Ramos (cell line): ENCODE results near the gene FAM9A.

ENCODE experiments used
- in situ Hi-C: fragments of 300-500 bp; cut with MboI; formaldehyde crosslinking; loops from one replicate; pipeline ENCODE4 v1.14.3; 2022; ENCODE audit warnings: low sequenced_read_pairs; ENCODE audit not compliant: unreplicated experiment

Gene FAM9A

DNA sequence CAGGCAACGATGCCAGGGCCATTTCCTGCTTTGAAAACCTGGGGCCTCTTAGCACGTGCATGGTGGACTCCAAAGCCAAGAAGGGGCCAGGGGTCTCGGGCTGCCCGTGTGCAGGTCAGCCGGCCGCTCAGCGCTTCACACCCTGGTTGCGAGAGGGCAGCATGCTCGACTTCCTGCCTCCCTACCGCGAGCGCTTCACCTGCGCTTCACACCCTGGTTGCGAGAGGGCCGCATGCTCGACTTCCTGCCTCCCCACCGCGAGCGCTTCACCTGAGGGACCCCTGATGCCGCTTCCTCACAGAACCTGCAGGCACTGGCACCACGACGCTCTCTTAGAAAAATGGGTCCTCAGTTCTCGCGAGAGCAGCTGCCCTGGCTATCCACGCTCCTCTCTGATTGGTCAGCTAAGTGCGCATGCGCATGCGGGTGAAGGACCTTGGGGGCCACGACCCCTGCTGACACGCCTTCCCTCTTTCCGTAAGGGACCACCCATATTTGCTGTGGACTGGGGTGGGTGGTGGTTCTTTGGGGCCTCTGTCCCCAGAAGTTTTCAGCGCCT is at the start of gene FAM9A:
Gene FAM9A (minus strand): TSS at position 343 of the 559 bp plus-strand sequence. CDS start 1,212 bp downstream, outside the sequence.
- in situ Hi-C loops, result loop anchor here (25.0 kb wide), 1 partner anchor 911 kb away; no protein-coding TSS in a partner anchor

DNA sequence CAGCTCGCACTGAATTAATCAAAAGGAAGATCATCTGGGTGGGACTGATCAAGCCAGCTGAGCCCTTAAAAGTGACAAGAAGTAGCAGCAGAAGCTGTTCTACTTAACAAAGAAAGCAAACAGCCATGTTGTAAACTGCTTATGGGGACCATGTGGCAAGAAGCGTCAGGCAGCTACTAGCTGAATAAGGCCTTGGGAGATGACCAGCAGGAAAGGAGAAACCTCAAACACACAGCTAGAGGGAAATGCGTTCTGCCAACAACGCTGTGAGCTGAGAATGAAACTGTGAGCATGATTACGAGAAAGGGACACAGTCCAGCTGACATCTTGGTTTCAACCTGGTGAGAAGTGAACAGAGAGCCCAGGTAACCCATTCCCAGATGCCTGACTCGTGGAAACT is 49.3 kb upstream of the FAM9A start:
- in situ Hi-C loops, result no loop called here

DNA sequence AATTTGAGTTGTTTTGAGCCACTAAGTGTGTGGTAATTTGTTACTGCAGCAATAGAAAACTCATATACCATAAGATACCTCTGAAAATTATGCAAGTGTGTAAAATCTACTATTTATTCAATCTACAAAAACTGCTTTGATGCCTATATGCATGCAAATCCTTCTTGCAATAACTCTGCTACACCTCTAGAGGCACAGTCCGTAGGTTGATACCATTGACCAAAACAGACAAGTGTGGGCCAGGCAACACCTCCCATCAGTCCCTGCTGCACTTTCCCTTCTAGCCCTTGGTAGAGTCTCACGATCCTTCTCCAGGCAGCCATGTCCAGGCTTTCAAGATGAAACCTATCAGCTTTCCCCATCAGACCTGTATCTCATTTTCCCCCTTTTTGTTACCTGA is 48.8 kb upstream of the FAM9A start:
- in situ Hi-C loops, result no loop called here

DNA sequence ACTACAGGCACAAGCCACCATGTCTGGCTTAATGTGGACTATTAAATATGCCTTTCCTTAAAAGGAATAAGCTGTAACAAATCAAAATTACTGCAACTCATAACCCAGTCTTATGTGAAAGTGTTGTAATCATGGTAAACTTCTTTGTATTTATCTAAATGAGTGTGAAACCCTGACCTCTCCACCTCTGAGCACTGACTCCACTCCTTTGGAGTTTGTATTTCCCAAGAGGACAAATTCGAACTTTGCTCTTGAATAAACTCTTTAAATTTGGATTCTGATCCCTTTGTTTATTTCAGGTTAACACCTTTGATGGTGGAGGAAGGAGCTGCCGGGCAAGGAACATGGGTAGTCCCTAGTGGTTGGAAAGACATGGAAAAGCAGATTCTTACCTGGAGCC is 48.3 kb upstream of the FAM9A start:
- in situ Hi-C loops, result no loop called here

DNA sequence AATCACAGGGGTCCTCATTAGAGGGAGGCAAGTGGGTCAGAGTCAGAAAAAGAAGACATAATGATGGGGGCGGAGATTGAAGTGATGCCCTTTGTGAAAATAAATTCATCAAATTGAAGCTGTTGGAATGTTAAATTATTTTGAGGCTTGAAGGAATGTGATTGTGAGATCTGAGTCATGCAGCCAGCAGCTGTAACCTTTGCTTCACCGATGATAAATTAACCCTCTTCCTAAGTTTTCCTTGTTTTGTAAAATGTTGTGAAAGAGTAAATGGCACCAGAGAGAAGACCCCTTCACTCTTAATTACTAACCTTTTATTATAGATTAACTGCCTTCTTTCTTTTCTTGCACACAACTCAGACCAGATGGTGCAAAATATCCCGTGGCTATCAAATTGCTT is 47.7 kb upstream of the FAM9A start:
- in situ Hi-C loops, result no loop called here

DNA sequence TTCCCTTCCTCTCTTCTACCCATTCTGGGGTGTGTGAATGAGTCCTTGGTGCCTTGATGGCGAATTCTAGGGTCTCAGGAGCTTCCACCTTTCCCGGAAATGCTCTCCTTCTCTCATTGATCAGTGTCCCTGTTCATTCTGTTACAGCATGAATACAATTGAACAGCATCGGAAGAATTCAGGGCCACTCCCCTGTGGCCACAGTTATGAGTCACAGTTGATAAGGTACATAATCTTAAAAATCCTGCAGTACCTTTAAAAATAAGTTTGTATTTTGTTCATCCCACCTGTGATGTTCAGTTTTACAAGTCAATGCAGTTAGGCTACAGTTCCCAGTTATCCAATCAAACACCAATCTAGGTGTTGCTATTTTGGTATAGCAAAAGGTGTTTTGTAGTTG is 47.3 kb upstream of the FAM9A start:
- in situ Hi-C loops, result no loop called here

DNA sequence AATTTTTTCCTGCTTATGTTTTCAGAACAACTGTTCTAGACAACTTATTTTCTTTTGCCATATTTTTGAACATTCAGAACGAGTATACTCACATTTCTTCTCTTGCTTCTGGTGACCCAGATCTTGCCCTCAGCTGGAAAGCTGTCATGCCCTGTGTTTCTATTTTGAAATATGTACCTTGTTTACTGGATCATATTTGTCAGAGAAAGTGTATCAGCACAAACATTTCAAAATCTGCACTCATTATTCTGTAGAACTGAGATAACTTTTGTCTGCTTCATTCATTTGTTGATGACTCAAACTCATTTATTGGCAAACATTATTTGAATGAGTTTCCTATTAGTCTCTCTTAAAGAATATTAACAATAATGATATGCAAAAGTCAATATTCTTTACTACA is 46.2 kb upstream of the FAM9A start:
- in situ Hi-C loops, result no loop called here

DNA sequence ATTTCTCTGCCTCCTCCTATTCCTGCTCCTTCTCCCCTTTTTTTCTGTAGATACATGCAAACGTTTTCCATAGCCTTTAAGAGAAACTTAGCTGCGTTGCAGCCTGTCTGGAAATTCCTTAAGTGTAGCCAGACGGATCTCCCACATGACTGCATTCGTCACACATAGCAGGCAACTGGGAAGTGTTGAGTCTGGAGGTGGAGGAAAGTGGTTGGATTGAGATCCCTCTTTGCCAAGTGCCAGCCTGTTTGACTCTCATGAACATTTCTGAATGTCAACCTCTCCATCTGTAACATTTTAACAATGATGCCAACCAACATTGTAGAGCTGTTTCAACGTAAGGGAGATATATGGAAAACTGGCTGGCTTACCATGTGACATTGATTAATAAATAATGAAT is 45.1 kb upstream of the FAM9A start:
- in situ Hi-C loops, result no loop called here

DNA sequence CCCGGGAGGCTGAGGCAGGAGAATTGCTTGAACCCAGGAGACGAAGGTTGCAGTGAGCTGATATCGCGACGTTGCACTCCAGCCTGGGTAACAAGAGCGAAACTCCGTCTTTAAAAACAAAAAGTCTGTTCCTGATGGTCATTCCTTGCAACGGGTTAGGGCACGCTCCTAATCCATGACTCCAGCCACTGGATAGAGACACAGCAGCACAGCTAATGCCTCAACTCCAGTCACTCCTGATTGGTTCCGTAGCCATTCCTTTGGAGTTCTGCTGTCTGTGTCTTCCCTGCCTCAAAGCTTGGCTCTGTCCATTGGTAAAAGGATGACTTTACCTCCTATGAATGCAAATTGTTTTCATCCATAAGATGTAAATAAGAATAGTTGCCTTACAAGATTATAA is 44.3 kb upstream of the FAM9A start:
- in situ Hi-C loops, result no loop called here

DNA sequence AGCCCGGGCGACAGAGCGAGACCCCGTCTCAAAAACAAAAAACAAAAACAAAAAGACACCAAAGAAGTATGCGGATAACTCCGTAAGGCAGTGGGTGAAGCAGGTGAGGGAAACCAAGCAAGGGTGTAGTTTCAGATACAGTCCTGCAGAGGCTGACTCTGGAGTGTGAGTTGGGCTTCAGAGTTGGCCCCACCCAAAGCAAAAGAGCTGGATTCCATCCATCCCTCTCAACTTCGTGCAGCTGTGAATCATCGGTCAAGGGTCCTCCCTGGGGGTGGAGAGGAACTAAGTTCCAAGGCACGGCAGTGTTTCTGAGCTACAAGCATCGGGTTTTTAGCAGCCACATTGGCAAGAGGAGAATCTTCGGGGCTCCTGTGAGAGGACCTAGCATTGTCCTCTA is 43.9 kb upstream of the FAM9A start:
- in situ Hi-C loops, result no loop called here

DNA sequence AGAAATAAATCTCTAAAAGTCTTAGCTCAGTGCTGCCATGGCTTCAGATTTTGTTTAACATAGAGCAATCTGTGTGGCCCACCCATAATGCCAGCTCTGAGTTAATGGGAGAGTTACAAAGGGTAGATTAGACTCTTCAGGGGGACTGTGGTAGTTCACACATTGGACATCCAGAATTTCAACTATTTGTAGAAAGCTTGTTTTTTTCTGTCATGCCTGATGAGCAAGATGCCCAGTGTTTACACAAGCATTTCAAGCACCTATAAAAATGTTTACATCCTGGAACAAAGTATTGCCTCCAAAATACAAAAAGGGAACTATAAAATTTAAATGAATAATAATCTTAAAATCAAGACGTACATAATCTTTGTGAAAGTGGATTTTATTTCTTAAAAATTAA is 43.0 kb upstream of the FAM9A start:
- in situ Hi-C loops, result no loop called here

DNA sequence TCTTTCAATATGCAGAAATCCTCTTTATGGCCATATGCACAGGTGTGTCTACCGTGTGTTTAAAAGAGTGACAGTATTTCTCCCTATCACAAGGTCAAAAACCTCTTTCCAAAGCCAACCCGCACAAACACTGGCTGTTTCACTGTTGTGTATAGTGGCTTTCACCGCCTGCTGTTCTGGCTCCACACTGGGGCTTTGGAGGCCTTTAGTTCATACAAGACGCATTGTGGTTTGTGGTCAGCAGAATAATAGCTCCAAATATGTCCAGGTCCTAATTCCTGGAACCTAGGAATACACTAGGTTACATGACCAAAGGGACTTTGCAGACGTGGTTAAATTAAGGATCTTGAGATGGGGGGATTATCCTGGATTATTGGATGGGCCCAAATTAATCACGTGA is 40.7 kb upstream of the FAM9A start:
- in situ Hi-C loops, result no loop called here

DNA sequence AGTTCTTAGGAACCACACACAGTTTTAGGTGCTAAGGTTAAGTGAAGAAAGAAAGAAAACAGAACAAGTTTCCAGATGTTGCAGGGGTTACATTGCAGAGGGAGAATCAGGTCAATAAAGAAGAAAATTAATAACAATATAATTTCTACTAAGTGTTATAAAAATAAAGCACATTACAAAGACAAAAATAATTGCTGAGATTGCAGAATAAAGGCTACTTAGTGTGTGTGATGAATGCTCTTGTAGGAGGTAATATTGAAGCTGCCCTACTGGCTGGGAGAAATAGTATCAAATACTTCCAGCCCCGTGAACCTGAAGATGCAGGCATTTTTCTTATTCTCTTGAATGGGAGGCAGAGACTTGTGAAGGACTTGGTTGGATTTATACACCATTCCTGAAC is 33.2 kb upstream of the FAM9A start:
- in situ Hi-C loops, result no loop called here

DNA sequence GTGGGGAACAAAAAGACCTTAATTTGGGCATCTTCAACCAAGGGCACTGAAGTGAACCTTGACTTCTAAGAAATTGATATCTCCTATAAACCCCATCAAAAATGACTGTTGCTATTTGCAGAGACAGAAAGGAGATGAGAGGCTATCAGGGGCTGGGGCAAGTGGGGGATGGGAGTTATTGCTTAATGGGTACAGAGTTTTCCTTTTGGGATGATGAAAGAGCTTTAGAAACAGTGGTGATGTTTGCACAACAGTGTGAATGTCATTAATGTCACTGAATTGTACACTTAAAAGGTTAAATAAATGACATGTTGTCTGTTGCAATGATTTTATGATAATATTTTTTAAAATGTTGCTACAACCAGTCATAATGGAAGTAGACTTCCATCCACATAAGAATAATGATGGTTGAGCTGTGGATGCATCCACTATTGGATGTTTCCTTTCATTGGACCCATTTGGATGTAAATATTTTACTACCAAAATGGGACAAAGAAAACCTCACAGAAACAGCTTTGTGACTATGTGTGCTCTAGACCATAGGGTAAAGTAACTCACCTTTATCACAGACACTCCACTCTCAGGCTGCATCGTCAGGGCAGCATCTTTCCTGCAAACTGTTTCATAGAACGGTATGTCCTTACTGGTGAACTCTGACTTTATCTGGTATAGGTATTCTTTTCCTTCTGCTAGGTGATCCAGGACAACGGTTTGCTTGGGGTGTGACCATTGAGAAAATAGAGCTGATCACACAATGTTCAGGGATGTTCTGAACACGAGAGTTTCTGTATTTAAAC is 31.6 kb upstream of the FAM9A start:
- in situ Hi-C loops, result no loop called here

DNA sequence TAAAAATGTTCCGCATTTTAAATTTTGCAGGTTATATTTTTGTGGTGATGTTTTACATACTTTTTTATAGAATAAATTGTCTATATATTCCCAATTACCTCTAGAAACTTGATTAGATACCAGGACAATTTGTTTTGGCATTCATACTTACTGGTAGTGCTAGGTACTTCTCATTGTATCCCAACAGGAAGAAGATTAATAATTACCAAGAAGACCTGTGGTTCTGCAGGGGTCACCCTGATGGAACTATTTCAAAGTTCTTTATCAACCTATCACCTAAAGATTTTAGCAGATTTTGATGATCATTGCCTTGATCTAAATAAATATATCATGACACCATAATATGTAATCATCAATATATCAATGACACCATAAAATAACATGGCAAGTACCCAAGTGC is 22.5 kb upstream of the FAM9A start:
- in situ Hi-C loops, result loop anchor here (25.0 kb wide), 1 partner anchor 889 kb away; no protein-coding TSS in a partner anchor

DNA sequence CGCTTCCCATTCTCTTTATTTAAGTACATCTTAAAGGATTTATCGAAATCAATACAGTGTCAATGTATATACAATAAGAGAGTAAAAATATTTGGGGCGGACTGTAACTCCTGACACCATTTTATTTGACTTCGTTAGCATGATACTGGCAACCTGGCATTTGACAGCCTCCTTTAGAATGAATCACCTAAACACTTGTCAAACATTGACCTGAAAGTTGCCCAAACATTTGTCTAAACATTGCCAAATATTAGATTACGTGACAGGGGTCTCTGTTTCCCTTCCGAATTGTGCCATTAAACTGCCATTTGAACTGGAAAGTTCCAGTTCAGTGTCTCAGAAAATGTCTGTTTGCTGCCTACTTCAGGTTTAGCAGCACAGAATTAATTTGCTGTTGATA is 20.8 kb upstream of the FAM9A start:
- in situ Hi-C loops, result loop anchor here (25.0 kb wide), 1 partner anchor 890 kb away; no protein-coding TSS in a partner anchor

DNA sequence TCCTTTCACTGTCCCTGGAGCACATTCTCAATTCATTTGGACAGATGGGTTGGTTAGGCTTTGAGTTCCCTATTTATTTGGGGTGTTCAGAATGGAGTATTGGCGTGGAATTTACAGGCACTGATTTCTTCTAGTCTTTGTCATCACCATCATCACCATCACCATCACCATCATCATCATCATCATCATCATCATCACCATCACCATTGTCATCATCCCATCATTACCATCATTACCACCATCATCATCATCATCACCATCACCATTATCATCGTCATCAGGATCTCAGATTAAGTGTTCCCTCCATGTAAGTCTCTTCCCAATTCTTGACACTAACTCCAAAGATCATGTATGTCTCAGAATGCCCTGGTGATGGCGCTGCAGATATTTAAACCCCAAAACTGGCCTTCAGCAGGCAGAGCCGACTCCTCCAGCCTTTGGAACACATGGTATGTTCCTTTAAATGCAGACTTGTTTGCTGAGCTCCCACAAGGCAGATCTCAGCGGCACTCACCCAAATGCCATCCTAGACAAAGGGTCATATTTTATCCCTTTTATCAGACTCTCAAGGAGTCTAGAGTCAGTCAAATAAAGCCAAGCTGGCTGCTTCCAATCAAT is 19.8 kb upstream of the FAM9A start:
- in situ Hi-C loops, result loop anchor here (25.0 kb wide), 1 partner anchor 891 kb away; no protein-coding TSS in a partner anchor

DNA sequence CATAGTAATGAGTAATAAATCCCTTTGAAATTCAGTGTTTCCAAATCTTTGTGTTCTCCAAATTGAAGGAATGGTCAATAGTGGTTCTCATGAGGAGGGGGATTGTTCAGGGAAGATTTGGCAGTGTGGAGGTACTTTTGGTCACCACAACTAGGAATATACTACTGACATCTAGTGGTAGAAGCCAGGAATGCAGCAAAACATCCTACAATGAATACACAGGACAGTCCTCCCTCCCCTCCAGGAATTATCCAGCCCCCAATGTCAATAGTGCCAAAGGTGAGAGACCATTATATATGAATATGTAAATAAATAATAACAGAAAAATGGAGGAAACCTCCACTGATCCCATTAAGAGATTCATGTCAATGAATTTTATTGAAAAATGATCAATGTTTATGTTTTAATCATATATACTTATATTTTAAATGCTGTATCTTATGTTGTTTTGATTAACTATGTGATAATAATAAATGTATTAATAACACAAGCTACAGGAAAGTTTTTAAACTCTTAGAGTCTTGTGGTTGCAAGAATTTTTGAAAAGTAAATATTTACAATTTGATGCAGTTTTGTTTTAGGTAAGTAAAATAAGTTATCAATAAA is 14.4 kb upstream of the FAM9A start:
- in situ Hi-C loops, result loop anchor here (25.0 kb wide), 1 partner anchor 897 kb away; no protein-coding TSS in a partner anchor

DNA sequence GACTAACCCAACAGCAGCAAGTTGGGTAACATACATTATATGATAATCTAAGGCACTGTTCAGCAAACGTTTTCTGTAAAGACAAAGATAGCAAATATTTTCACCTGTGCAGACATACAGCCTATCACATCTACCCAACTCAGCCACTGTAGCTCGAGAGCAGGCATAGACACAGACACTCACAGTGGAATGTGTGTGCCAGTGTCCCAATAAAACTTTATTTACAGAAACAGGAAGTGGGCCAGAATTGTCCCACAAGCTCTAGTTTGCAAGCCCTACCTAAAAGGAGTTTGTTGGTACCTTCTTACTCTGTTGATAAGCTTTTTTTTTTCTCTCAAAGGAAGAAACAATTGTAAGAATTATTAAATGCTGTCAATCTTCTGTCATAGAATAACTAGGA is 11.9 kb upstream of the FAM9A start:
- in situ Hi-C loops, result loop anchor here (25.0 kb wide), 1 partner anchor 899 kb away; no protein-coding TSS in a partner anchor

DNA sequence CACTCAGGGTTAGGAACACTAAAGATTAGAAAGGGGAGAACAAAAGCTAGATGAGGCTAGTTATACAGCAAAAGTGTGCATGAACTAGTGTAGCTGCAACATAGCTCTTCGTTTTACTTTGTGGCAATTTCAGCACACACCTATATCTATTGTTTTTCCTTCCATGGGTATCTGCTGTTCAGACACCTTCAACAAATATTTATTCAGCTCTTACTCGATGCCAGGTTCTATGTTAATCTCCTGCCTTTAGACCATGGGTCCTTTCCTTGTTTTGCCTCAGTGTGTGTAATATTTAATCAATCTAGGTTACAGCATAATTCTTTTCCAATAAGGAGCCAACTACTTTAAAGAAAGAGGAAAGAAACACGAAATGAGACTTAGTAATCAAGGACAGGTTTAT is 10.4 kb upstream of the FAM9A start:
- in situ Hi-C loops, result loop anchor here (25.0 kb wide), 1 partner anchor 901 kb away; no protein-coding TSS in a partner anchor

DNA sequence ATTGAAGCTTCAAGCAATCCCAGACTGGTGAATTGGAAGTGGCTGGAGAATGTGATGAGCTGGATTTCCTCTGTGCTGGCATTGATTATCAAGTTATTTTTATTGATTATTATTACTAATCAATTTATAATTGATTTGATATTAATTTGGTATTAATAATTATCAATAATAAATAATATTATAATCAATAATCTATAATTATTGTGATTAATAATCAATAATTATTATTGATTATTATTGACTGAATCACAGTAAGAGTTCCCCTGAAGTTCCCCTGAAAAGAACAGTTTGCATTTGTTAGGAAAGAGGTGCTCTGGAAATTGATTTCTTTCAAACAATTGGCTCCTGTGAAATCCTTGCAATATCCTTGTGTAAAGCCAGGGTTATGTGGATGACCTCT is 7.5 kb upstream of the FAM9A start:
- in situ Hi-C loops, result loop anchor here (25.0 kb wide), 1 partner anchor 904 kb away; no protein-coding TSS in a partner anchor
